ENCODE results near the gene ITGA2B.
"Not testable (repeated sequence)": the region's sequence is repeated elsewhere in the genome, so short reads cannot be mapped to it uniquely, and the experiment has no call there.

Gene ITGA2B

GRCh38 chr17:44368391-44369243 is 20.8 kb downstream of the ITGA2B start:
- DNase-seq (ENCODE audit: low read depth, low spot score): not testable (repeated sequence)

GRCh38 chr17:44367231-44367979 is 22.0 kb downstream of the ITGA2B start:
- DNase-seq (ENCODE audit: low read depth, low spot score): no peak

DNA sequence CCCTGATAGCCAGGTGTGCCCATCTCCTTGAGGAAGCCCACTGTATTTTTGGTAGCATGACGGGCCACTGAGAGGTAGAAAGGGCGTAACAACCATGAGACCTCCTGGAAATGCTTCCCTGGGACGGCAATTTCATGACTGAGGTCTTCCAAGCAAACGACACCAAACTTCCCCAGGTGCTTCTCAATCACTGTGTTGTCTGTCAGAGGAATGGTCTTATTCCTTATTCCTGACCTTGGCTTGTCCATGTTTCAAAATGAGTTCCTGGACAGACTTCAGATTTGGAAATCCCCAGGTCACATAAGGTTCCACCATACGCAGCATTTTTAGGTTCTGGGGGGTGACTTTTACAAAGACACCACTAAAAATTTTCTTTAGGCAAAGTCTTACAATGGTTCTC is 24.4 kb downstream of the ITGA2B start:
- not testable (repeated sequence) for DNase-seq (ENCODE audit: low read depth, low spot score)

DNA sequence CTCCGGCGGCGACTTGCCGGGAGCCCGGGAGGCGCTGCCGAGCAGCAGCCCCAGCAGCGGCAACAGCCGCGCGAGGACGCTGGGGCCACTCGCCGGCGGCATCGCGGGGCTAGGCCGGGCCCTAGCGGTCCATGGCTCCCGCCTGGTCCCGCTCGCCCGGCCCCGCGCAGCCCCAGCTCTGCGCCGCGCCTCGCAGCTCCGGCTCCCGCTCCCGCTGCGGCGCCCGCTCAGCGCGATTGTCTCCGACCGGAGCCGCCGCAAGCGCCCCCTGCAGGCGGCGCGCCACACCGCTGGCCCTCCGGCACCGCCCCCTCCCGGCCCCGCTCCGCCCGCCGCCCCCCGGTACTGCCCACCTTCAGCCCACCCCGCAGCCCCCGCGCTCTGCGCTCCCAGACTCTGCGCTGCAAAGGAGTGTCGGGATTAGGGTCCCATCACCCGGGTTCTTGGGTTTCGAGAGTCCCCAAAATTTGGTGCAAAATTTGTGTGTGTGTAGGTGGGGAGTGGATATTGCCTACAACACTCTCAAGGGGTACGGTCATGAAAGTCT is 25.8 kb downstream of the ITGA2B start, which contains the start of gene FAM171A2:
FAM171A2 (minus strand) TSS at position 241 of the 547 bp plus-strand sequence; CDS start at position 102, 139 bp downstream.
- DNase-seq (ENCODE audit: low read depth, low spot score): no peak

DNA sequence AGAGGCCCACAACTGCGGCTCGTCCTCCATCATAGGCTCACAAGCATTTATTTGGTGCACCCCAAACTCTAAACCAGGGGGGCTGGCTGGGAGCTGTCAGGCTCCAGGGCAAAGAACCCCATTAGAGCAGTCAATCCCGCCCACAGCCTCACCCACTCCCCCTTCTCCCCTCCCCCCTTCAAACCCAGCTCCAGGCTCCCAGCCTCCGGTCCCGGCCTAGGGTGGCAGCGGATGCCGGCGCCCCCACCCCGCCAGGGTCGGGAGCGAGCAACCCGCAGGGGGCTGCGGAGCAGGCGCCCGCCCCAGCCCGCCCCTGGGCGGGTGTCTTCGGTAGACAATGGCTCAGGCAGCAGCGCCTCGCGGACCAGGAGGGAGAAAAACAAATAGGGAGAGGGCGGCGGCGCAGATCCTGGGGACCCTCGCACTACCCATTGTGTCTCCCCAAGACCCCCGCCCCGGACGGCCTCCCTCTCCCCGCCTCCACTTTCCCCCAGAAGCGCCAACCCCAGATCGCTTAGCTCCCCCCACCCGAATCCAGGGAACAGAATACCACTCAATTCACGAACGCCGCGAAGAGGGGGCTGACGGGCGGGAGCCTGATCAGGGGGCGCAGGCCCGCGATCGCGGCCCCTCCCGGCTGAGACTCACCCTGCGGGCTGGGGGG is 26.4 kb downstream of the ITGA2B start:
- no peak for DNase-seq (ENCODE audit: low read depth, low spot score)

- DNase-seq (ENCODE audit: low read depth, low spot score): no peak
Observed at GRCh38 chr17:44362459-44362948, 26.9 kb downstream of the ITGA2B start.

DNA sequence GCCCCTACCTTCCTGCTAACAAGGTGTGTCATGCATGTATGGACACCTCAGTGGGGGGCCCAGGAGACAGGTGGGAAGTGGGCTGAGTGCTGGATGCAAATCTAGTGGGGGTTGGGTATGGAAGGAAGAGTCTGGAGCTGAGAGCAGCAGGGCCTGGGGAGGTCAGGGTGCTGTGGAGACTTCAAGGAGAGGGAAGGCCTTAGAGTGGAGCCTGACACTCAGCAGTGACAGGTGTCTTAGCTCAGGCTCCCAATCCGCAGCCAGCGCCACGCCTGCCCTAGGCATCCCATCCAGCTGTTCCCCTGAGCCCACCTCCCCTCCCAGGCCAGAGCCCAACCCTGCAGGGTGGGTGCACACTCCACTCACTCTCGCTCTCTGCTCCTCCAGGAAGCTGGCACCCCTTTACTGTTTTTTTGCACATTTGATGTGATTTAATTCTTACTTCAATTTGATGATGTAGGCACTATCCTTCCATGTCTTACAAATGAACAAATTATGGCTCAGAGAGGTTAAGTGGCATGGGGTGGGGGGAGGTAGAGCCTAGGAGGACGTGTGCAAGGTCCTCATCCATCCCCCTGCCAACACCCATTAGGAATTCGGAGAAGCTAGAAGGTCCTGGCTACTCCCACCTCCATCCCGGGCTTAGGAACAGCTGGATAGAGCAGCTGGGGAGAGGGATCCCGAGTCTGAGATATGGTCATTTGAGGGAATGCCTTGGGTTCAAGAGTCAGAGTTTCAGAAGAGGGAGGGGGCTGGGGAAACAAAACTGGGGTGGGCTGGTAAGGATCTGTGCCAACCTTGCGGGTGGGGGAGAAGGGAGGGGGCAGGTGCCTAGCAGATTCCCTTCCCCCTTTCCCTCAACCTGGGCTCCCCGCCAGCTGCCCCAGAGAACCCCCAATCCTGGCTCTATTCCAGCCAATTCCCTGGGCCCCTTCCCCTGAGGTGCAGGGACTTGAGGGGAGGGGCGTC is 27.9 kb downstream of the ITGA2B start:
- DNase-seq (ENCODE audit: low read depth, low spot score): no peak

- DNase-seq (ENCODE audit: low read depth, low spot score): no peak
Observed at GRCh38 chr17:44360826-44361225, 28.6 kb downstream of the ITGA2B start.

DNA sequence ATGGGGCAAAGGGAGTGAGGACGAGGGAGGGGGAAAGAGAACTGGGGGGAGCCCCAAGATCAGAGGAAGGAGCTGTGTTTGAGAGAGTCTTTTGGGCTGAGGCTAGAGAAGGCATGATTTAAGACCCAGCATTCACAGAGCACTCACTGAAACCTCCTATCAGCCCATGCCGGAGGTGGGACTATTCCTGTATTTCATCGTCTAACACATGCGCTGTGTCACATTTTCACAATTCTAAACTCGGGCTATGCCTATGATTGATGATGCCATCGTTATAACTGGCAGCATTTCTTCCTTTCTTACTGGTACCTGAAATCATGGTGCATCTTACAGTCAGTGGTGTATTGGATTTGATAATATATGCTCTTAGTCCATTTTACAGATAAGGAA is 29.3 kb downstream of the ITGA2B start:
- no peak for DNase-seq (ENCODE audit: low read depth, low spot score)

DNA sequence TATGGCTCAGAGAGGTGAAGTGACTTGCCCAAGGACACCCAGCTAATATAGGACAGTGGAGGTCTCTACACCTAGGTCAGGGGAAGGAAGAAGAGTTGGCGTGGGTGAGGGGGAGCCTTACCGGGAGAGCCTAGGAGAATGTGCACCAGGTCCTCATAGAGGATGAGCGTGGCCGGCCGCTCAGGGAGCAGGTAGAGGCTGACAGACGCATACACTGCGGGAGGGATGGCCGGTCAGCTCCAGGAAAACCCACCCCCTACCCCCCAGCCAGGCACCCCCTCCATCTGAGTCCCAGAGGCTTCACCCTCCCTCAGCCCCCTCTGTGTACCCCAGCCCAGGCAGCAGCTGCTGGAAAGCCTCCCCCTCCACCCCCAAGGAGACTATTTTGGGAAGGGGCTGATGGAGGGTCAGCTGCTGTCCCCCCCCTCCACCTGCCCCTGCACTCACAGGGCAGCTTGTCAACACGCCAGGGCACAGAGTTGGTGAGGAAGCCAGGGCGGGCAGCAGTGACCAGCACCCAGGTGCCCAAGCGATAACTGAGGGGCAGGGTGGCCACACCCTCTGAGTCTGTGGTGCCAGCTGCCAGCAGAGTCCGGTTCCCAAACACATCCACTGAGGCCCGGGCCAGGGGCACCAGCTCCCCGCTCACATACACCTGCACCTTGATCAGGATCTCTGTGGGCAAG is 29.8 kb downstream of the ITGA2B start:
- DNase-seq (ENCODE audit: low read depth, low spot score): no peak

DNA sequence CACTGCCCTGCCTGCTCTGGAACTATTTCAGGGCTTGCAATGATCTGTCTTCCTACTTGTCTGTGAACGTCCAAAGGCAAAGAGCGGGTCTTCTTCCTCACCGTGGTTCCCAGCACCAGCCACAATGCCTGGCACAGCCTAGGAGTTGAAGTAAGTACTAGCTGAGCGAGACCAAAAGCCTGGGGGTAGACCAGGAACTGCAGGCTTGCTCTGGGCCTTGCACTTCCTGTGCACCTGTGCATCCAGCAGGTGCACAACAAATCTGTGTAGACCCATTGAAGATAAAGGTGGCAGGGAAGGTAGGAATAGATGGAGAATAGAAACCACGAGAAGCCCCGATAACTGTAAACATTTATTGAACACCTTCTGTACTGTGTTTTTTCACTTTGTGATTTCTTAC is 30.4 kb downstream of the ITGA2B start:
- DNase-seq (ENCODE audit: low read depth, low spot score): no peak

DNA sequence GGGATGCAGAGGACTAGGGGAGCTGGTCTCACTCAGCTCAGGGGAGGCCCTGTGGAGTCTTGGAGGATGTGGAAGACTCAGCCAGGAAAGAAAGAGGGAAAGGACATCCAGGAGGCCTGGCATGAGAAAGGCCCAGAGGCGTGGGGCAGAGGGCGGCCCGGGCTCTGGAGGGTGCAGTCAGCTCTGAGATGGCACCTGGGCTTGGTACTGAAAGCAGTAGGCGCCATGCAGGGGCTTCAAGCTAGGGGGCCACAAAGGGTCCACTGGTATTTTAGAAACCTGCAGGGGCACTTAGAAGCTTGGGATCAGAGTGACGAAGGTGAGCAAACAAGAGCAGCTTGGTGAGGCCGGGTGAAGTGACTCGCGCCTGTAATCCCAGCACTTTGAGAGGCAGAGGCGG is 31.4 kb downstream of the ITGA2B start:
- DNase-seq (ENCODE audit: low read depth, low spot score): no peak

- DNase-seq (ENCODE audit: low read depth, low spot score): no peak
Observed at GRCh38 chr17:44356241-44356640, 33.2 kb downstream of the ITGA2B start.

GRCh38 chr17:44355642-44356099 is 33.8 kb downstream of the ITGA2B start:
- no peak for DNase-seq (ENCODE audit: low read depth, low spot score)

DNA sequence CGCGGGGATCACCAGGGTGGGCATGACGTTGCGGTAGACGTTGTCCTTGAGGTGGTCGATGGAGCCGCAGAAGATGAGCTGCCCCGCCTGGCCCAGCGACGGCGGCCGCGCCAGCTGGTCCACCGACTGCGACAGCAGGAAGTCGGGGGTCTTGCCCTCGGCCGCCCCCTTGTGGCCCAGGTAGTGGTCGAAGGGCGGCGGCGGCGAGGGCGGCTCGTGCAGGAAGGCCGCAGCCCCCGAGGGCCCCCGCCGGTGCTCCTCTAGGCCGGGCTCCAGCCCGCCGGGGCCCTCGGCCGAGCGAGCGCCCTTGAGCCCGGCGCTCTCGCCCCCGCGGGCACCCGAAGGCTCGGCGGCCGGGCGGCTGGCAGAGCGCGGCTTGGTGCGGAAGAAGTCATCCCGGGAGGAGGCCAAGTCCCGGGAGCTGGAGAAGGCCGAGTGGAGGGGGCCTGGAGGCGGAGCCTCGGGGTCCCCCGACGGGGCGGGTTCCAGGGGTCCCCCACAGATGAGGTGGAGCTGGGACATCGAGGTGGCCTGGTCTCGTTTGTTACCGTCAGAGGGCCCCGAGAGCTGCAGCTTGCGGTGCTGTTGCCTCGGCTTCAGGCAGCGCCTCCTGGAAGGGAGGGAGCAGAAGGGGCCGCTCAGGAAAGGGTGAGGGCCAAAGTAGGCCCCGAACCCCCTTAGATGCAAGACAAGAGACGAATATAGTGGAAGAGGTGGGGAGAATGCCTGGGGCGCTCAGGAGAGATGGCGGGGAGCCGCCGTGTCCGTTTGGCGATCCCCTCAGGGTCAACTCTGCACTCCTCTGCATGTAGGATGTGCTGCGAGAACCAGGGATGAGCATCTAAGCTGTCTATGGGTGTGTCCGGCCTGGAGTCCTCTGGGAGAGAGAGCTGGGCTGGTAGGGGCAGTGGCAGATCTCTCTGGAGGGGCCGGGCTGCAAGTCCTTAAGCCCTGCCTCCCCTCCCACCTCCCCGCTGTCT is 34.6 kb downstream of the ITGA2B start:
- DNase-seq (ENCODE audit: low read depth, low spot score): no peak

- DNase-seq (ENCODE audit: low read depth, low spot score): no peak
Observed at GRCh38 chr17:44353672-44354331, 35.6 kb downstream of the ITGA2B start.

GRCh38 chr17:44352828-44353671 is 36.4 kb downstream of the ITGA2B start:
- DNase-seq (ENCODE audit: low read depth, low spot score): no peak

Data from iPS DF 19.7 (cell line).